Measurements from ENCODE around the gene TSR3. TPM values are rescaled to one million over a fixed set of nuclear protein-coding genes. Genes with fewer than 3 reads are reported as not detected.
A peak's percentile ranks its signal among the peaks of the same experiment; 100 is the strongest.

TSR3 gene
- polyA plus RNA-seq, 3 donors, result 23.2 to 73.1 (median 48.2) TPM

- Mint-ChIP-seq H3K4me3 (no peak overlapping the region), H3K36me3 (peaks cover 73 to 97% of the 10 kb centered on the region in 2 donors), H3K9me3 (no peaks in the 10 kb centered on the region), H3K4me1 (no peaks in the 10 kb centered on the region), H3K27me3 (ENCODE audit: low read depth in 3 of 3) (no peaks in the 10 kb centered on the region), H3K27ac (no peak overlapping the region)
- no peak for DNase-seq
- Histone ChIP-seq H3K4me3 (replicated peaks in 1 of 3; ENCODE audit: low read depth in 2 of 3, low read length in 3 of 3) (no peak overlapping the region), H2AFZ (ENCODE audit: insufficient read depth, low read depth, low read length, poor library complexity, severe bottlenecking) (no peak overlapping the region), H4K20me1 (ENCODE audit: insufficient read depth, low read length) (peaks cover 99% of the 10 kb centered on the region), H3K79me2 (ENCODE audit: insufficient read depth, low read length) (peaks cover 54% of the 10 kb centered on the region), H3K27ac (ENCODE audit: low read depth in 1 of 2, low read length in 2 of 2) (no peak overlapping the region), H3K27me3 (ENCODE audit: control insufficient read depth in 2 of 2, insufficient read depth in 2 of 2, low read length in 2 of 2) (no peaks in the 10 kb centered on the region), H3K9ac (ENCODE audit: insufficient read depth, low read length, poor library complexity, severe bottlenecking) (no peak overlapping the region), H3K4me2 (replicated peaks; ENCODE audit: extremely low read depth, low read length, poor library complexity, severe bottlenecking) (no peak overlapping the region), H3K4me1 (ENCODE audit: control insufficient read depth in 1 of 2, insufficient read depth in 2 of 2, low read length in 2 of 2) (no peaks in the 10 kb centered on the region), H3K36me3 (replicated peaks in 1 of 2; ENCODE audit: control insufficient read depth in 1 of 2, insufficient read depth in 2 of 2, low read length in 2 of 2) (peaks cover 92% of the 10 kb centered on the region in 2 donors), H3K9me3 (replicated peaks in 1 of 2; ENCODE audit: control insufficient read depth in 1 of 2, insufficient read depth in 1 of 2, low read length in 2 of 2) (no peaks in the 10 kb centered on the region)
- TF ChIP-seq, protein P1, sequence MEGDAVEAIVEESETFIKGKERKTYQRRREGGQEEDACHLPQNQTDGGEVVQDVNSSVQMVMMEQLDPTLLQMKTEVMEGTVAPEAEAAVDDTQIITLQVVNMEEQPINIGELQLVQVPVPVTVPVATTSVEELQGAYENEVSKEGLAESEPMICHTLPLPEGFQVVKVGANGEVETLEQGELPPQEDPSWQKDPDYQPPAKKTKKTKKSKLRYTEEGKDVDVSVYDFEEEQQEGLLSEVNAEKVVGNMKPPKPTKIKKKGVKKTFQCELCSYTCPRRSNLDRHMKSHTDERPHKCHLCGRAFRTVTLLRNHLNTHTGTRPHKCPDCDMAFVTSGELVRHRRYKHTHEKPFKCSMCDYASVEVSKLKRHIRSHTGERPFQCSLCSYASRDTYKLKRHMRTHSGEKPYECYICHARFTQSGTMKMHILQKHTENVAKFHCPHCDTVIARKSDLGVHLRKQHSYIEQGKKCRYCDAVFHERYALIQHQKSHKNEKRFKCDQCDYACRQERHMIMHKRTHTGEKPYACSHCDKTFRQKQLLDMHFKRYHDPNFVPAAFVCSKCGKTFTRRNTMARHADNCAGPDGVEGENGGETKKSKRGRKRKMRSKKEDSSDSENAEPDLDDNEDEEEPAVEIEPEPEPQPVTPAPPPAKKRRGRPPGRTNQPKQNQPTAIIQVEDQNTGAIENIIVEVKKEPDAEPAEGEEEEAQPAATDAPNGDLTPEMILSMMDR (IDR thresholded peaks at IDR 0.05), result no peak
- intact Hi-C loops (cut with micrococcal nuclease), result no loop called here
- 95% methylated on average over 33 of the region's 33 CpGs for WGBS (ENCODE audit: insufficient coverage)
Measured at GRCh38 chr16:1319041-1319440, 32.6 kb downstream of the TSR3 start.

GRCh38 chr16:1318268-1318545 lies 33.5 kb downstream of the TSR3 start:
- Histone ChIP-seq H3K36me3 (replicated peaks in 1 of 2; ENCODE audit: control insufficient read depth in 1 of 2, insufficient read depth in 2 of 2, low read length in 2 of 2) (peaks cover 90% of the 10 kb centered on the region in 2 donors), H3K4me2 (replicated peaks; ENCODE audit: extremely low read depth, low read length, poor library complexity, severe bottlenecking) (no peak overlapping the region), H3K9ac (ENCODE audit: insufficient read depth, low read length, poor library complexity, severe bottlenecking) (no peak overlapping the region), H3K27ac (ENCODE audit: low read depth in 1 of 2, low read length in 2 of 2) (no peak overlapping the region), H3K27me3 (ENCODE audit: control insufficient read depth in 2 of 2, insufficient read depth in 2 of 2, low read length in 2 of 2) (no peaks in the 10 kb centered on the region), H3K79me2 (ENCODE audit: insufficient read depth, low read length) (peaks cover 62% of the 10 kb centered on the region), H2AFZ (ENCODE audit: insufficient read depth, low read depth, low read length, poor library complexity, severe bottlenecking) (no peak overlapping the region), H3K4me1 (ENCODE audit: control insufficient read depth in 1 of 2, insufficient read depth in 2 of 2, low read length in 2 of 2) (no peaks in the 10 kb centered on the region), H3K4me3 (replicated peaks in 1 of 3; ENCODE audit: low read depth in 2 of 3, low read length in 3 of 3) (no peak overlapping the region), H3K9me3 (replicated peaks in 1 of 2; ENCODE audit: control insufficient read depth in 1 of 2, insufficient read depth in 1 of 2, low read length in 2 of 2) (no peaks in the 10 kb centered on the region), H4K20me1 (ENCODE audit: insufficient read depth, low read length) (peaks cover 99% of the 10 kb centered on the region)
- no peak overlapping the region for H3K4me3 Mint-ChIP-seq
- intact Hi-C loops (cut with micrococcal nuclease), result no loop called here
- no peaks in the 10 kb centered on the region for H3K4me1 Mint-ChIP-seq
- peak overlapping the region in 2 of 7 donors; percentile 65 to 75 for H3K27ac Mint-ChIP-seq
- 84% methylated on average over 9 of the region's 9 CpGs for WGBS (ENCODE audit: insufficient coverage)
- H3K9me3 Mint-ChIP-seq, result no peaks in the 10 kb centered on the region
- TF ChIP-seq, protein P1 (IDR thresholded peaks at IDR 0.05), result no peak
- DNase-seq, result no peak
- peaks cover 68 to 93% of the 10 kb centered on the region in 2 donors for H3K36me3 Mint-ChIP-seq
- no peaks in the 10 kb centered on the region for H3K27me3 Mint-ChIP-seq (ENCODE audit: low read depth in 3 of 3)

Measured in CD14-positive monocyte (primary cell).